Mammary epithelial cell (primary cell): ENCODE results near the gene IRF6.

ENCODE experiments used
- CTCF ChIP-seq, 2 donors: IDR thresholded peaks in 1 of 2; conservative IDR thresholded peaks in 1 of 2; 2 replicates each; pipeline ENCODE4 v1.5.1; 2011 to 2012; ENCODE audit warnings: inconsistent platforms in 2 of 2, low read length in 2 of 2, mild to moderate bottlenecking in 2 of 2, control low read depth in 1 of 2, low read depth in 1 of 2; ENCODE audit not compliant: insufficient read depth in 1 of 2; ENCODE audit errors: extremely low read depth in 1 of 2
- EZH2 ChIP-seq: IDR thresholded peaks from 2 replicates; pipeline ENCODE4 v1.6.1; 2012; ENCODE audit warnings: low read length, inconsistent platforms, borderline replicate concordance

- no peak for TF ChIP-seq CTCF (conservative IDR thresholded peaks at IDR 0.05 in 1 of 2, IDR thresholded peaks at IDR 0.05 in 1 of 2; ENCODE audit: extremely low read depth in 1 of 2, insufficient read depth in 1 of 2, low read depth in 1 of 2, low read length in 2 of 2)
- TF ChIP-seq EZH2, result no peak
Measured at GRCh38 chr1:209802117-209802779, 3.7 kb downstream of the IRF6 start.
